ENCODE data around the gene UST. TPM values are rescaled to one million over a fixed set of nuclear protein-coding genes. Genes with fewer than 3 reads are reported as not detected.
A peak's percentile ranks its signal among the peaks of the same experiment; 100 is the strongest.

The UST gene
- polyA plus RNA-seq, 1 donor (not counting 4 experiments of a cell fraction or from before 2014, with no cell fraction given): 6.1 TPM

GRCh38 chr6:148698671-148699180 is 48.1 kb upstream of the UST start:
- Histone ChIP-seq H3K36me3 (ENCODE audit: control insufficient read depth in 2 of 2, extremely low read depth in 1 of 2, insufficient read depth in 2 of 2, low read length in 2 of 2) (no peaks in the 10 kb centered on the region), H3K79me2 (ENCODE audit: control insufficient read depth, insufficient read depth, low read length) (no peaks in the 10 kb centered on the region), H3K27ac (ENCODE audit: control insufficient read depth, insufficient read depth, low read length) (no peak overlapping the region), H2AFZ (ENCODE audit: control insufficient read depth, low read length) (no peak overlapping the region), H3K4me2 (ENCODE audit: control insufficient read depth, extremely low read depth, insufficient read depth, low read depth, low read length) (no peak overlapping the region), H3K27me3 (ENCODE audit: control insufficient read depth, extremely low read depth, insufficient read depth, low read length) (no peaks in the 10 kb centered on the region), H3K9me1 (ENCODE audit: control insufficient read depth, extremely low read depth, insufficient read depth, low read length) (no peaks in the 10 kb centered on the region), H3K4me3 (ENCODE audit: control insufficient read depth in 2 of 3, extremely low read depth in 1 of 3, insufficient read depth in 2 of 3, low read depth in 1 of 3, low read length in 3 of 3) (no peak overlapping the region), H3K4me1 (ENCODE audit: control insufficient read depth, extremely low read depth, insufficient read depth, low read length) (peaks cover 9% of the 10 kb centered on the region), H3K9ac (ENCODE audit: control insufficient read depth, extremely low read depth, insufficient read depth, low read length) (no peak overlapping the region), H4K20me1 (ENCODE audit: control insufficient read depth, extremely low read depth, insufficient read depth, low read length) (no peaks in the 10 kb centered on the region), H3K9me3 (ENCODE audit: control insufficient read depth, low read depth, low read length) (no peaks in the 10 kb centered on the region)
- TF ChIP-seq CTCF (optimal IDR thresholded peaks at IDR 0.05 in 1 of 3, IDR thresholded peaks at IDR 0.05 in 1 of 3, conservative IDR thresholded peaks at IDR 0.05 in 1 of 3; ENCODE audit: extremely low read depth in 1 of 3, insufficient read depth in 2 of 3, low read length in 3 of 3) (no peak), EZH2 (IDR thresholded peaks at IDR 0.05; ENCODE audit: low read length) (no peak)
- dilution Hi-C loops (cut with MboI; ENCODE audit: extremely low pct_ligation_motif_present, low sequenced_read_pairs): no loop called here
- FAIRE-seq: no peak
- no peak for DNase-seq (ENCODE audit: low read depth, low spot score)

DNA sequence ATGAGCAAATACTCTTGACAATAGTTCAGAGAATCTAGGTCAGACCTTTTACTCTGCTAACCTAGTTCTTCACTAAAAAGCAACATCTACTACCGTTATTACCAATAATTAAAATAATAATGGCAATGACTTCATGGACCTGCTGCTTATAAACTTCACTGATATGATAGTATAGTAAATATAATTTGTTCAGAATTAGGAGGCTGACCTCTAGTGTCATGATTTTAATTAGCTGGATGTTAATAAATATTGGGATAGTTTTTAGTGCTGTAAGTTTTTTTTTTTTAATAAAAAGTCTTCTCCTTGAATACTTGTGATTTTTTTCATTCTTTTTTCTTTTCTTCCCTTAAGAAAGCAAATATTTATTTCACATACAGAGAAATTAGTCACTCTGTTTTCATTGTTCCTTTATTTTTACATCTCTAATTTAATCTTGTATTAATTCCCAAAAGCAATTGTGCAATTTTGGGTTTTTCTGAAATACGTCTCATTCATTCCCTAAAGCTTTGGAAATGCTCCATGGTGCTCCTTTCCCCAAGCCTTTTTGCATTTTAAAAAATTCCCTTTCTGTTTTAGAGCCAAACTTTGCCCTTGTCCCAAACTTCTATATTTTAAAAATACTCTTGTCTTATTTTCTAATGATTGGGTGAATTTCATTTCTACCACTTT is 46.6 kb upstream of the UST start:
- H3K4me3 ChIP-seq (ENCODE audit: control insufficient read depth in 2 of 3, extremely low read depth in 1 of 3, insufficient read depth in 2 of 3, low read depth in 1 of 3, low read length in 3 of 3): peak overlapping the region in 2 of 3 experiments; percentile 37 to 71
- no peaks in the 10 kb centered on the region for H3K79me2 ChIP-seq (ENCODE audit: control insufficient read depth, insufficient read depth, low read length)
- no peak for DNase-seq (ENCODE audit: low read depth, low spot score)
- no peaks in the 10 kb centered on the region for H3K36me3 ChIP-seq (ENCODE audit: control insufficient read depth in 2 of 2, extremely low read depth in 1 of 2, insufficient read depth in 2 of 2, low read length in 2 of 2)
- no peaks in the 10 kb centered on the region for H3K9me1 ChIP-seq (ENCODE audit: control insufficient read depth, extremely low read depth, insufficient read depth, low read length)
- H3K9me3 ChIP-seq (ENCODE audit: control insufficient read depth, low read depth, low read length): no peaks in the 10 kb centered on the region
- no peaks in the 10 kb centered on the region for H3K27me3 ChIP-seq (ENCODE audit: control insufficient read depth, extremely low read depth, insufficient read depth, low read length)
- TF ChIP-seq EZH2 (IDR thresholded peaks at IDR 0.05; ENCODE audit: low read length) (no peak), CTCF (optimal IDR thresholded peaks at IDR 0.05 in 1 of 3, IDR thresholded peaks at IDR 0.05 in 1 of 3, conservative IDR thresholded peaks at IDR 0.05 in 1 of 3; ENCODE audit: extremely low read depth in 1 of 3, insufficient read depth in 2 of 3, low read length in 3 of 3) (no peak)
- dilution Hi-C loops (cut with MboI; ENCODE audit: extremely low pct_ligation_motif_present, low sequenced_read_pairs): no loop called here
- H3K27ac ChIP-seq (ENCODE audit: control insufficient read depth, insufficient read depth, low read length): no peak overlapping the region
- peak overlapping the region; percentile 90 for H2AFZ ChIP-seq (ENCODE audit: control insufficient read depth, low read length)
- no peak for FAIRE-seq
- H3K4me1 ChIP-seq (ENCODE audit: control insufficient read depth, extremely low read depth, insufficient read depth, low read length): peaks cover 9% of the 10 kb centered on the region
- H3K9ac ChIP-seq (ENCODE audit: control insufficient read depth, extremely low read depth, insufficient read depth, low read length): no peak overlapping the region
- H3K4me2 ChIP-seq (ENCODE audit: control insufficient read depth, extremely low read depth, insufficient read depth, low read depth, low read length): peak overlapping the region; percentile 72
- no peaks in the 10 kb centered on the region for H4K20me1 ChIP-seq (ENCODE audit: control insufficient read depth, extremely low read depth, insufficient read depth, low read length)
